Keratinocyte (primary cell): ENCODE results near the gene ANKRD13D. TPM values are rescaled to one million over a fixed set of nuclear protein-coding genes. Genes with fewer than 3 reads are reported as not detected.

Experiments
- DNase-seq: peaks from one replicate; pipeline ENCODE4 v3.0.0-alpha.2; 2011; ENCODE audit warnings: low read depth, missing footprints, low spot score
- FAIRE-seq: peaks from 2 replicates; lab custom pipeline; 2011; peaks lifted over from hg19 to GRCh38; lab: Jason Lieb, UNC
- H2AFZ ChIP-seq: 2 replicates; pipeline ENCODE4 v1.6.0; 2012; ENCODE audit warnings: low read length, control low read depth, inconsistent platforms; ENCODE audit not compliant: control insufficient read depth
- H3K27ac ChIP-seq: 2 replicates; pipeline ENCODE4 v1.5.1; 2011; ENCODE audit warnings: low read length; ENCODE audit not compliant: control insufficient read depth, insufficient read depth
- H3K27me3 ChIP-seq: 3 replicates; pipeline ENCODE4 v1.6.0; 2011; ENCODE audit warnings: low read length; ENCODE audit not compliant: control insufficient read depth, insufficient read depth; ENCODE audit errors: extremely low read depth
- H3K36me3 ChIP-seq, 2 experiments: 2 replicates in 1 of 2; 3 replicates in 1 of 2; pipeline ENCODE4 v1.5.1; 2011; ENCODE audit warnings: low read length in 2 of 2, mild to moderate bottlenecking in 1 of 2; ENCODE audit not compliant: control insufficient read depth in 2 of 2, insufficient read depth in 2 of 2; ENCODE audit errors: extremely low read depth in 1 of 2
- H3K4me1 ChIP-seq: 3 replicates; pipeline ENCODE4 v1.5.1; 2011; ENCODE audit warnings: low read length; ENCODE audit not compliant: control insufficient read depth, insufficient read depth; ENCODE audit errors: extremely low read depth
- H3K4me2 ChIP-seq: 3 replicates; pipeline ENCODE4 v1.6.0; 2011; ENCODE audit warnings: low read depth, low read length; ENCODE audit not compliant: control insufficient read depth, insufficient read depth; ENCODE audit errors: extremely low read depth
- H3K4me3 ChIP-seq, 3 experiments: fragments of 200-600 bp in 1 of 3; sonication (generic) in 1 of 3; 2 replicates in 2 of 3; 3 replicates in 1 of 3; pipeline ENCODE4 v1.5.1; 2011 to 2016; ENCODE audit warnings: low read length in 3 of 3, mild to moderate bottlenecking in 3 of 3, control low read depth in 2 of 3, inconsistent platforms in 1 of 3, low read depth in 1 of 3, mixed read lengths in 1 of 3, mixed run types in 1 of 3, moderate library complexity in 1 of 3; ENCODE audit not compliant: control insufficient read depth in 2 of 3, insufficient read depth in 2 of 3; ENCODE audit errors: extremely low read depth in 1 of 3
- H3K79me2 ChIP-seq: 2 replicates; pipeline ENCODE4 v1.6.0; 2012; ENCODE audit warnings: low read length; ENCODE audit not compliant: control insufficient read depth, insufficient read depth
- H3K9ac ChIP-seq: 3 replicates; pipeline ENCODE4 v1.6.0; 2011; ENCODE audit warnings: low read length; ENCODE audit not compliant: control insufficient read depth, insufficient read depth; ENCODE audit errors: extremely low read depth
- H3K9me1 ChIP-seq: 3 replicates; pipeline ENCODE4 v1.6.0; 2011; ENCODE audit warnings: low read length; ENCODE audit not compliant: control insufficient read depth, insufficient read depth; ENCODE audit errors: extremely low read depth
- H3K9me3 ChIP-seq: 2 replicates; pipeline ENCODE4 v1.5.1; 2012; ENCODE audit warnings: low read depth, low read length; ENCODE audit not compliant: control insufficient read depth
- H4K20me1 ChIP-seq: 3 replicates; pipeline ENCODE4 v1.6.0; 2011; ENCODE audit warnings: low read length; ENCODE audit not compliant: control insufficient read depth, insufficient read depth; ENCODE audit errors: extremely low read depth
- EZH2 ChIP-seq: IDR thresholded peaks from one replicate; pipeline ENCODE4 v1.6.1; 2012; ENCODE audit warnings: inconsistent platforms, mild to moderate bottlenecking, low read length, moderate library complexity
- dilution Hi-C: fragments of 300-500 bp; cut with MboI; formaldehyde crosslinking; loops from one replicate; pipeline ENCODE4 v1.7.0; 2020; ENCODE audit warnings: low sequenced_read_pairs; ENCODE audit not compliant: extremely low pct_ligation_motif_present
- polyA plus RNA-seq, 5 experiments: library from polyadenylated mRNA; depleted of rRNA in 3 of 5; stranded (reverse) in 3 of 5; stranded (forward) in 1 of 5; unstranded in 1 of 5; fragments of >200 nt; gene quantifications; 1 replicate in 1 of 5; 2 replicates in 3 of 5; 3 replicates in 1 of 5; pipeline versions ENCODE4 v1.2.1 to v1.2.3, GENCODE V29; 2011 to 2012; ENCODE audit warnings: missing spikeins in 2 of 5, low read depth in 1 of 5, low replicate concordance in 1 of 5
- TF ChIP-seq, protein P1 (sequence below), 3 experiments: IDR thresholded peaks in 1 of 3; conservative IDR thresholded peaks in 1 of 3; optimal IDR thresholded peaks in 1 of 3; 2 replicates in 2 of 3; 3 replicates in 1 of 3; pipeline versions ENCODE3 to v1.5.1; 2011; ENCODE audit warnings: low read length in 3 of 3, mild to moderate bottlenecking in 3 of 3, moderate library complexity in 2 of 3, control low read depth in 1 of 3, inconsistent platforms in 1 of 3; ENCODE audit not compliant: insufficient read depth in 2 of 3; ENCODE audit errors: extremely low read depth in 1 of 3

The ANKRD13D gene
- polyA plus RNA-seq, 1 donor (not counting 4 experiments of a cell fraction or from before 2014, with no cell fraction given) = 25.0 TPM

DNA sequence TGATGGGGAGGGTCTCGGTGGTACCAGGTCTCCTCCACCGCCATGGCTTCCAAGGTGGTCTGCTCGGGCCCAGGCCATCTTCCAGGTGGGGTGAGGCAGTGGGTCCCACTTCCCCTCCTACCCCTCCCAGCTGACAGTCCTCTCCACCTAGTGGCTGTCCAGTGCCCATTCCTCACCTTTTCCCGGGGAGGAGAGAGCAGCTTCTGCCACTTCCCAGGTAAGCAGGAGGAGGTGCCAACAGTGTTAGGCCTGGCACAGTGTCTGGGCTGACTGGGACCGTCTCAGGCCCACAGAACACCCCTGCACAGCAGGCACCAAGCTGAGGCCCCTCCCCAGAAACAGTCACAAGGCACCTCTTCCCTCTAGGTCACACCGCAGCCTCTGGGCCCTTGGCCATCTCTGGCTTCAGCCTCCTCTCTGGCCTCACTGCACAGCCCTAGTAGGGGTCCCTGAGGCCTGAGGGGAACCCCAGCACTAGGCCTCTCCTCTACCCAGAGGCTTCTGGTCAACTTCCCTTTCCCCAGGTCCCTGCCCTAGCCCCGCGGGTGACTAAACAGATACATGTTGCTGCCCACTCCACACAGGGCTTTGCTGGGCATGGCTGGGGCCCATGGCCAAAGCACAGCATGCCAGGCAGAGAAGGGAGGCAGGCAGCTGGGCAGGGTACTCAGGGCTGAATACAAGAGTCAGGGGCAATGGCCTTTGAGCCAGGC is 2.3 kb upstream of the ANKRD13D start:
- Histone ChIP-seq H3K4me2 (no peak overlapping the region), H3K79me2 (peaks cover 22% of the 10 kb centered on the region), H3K9me1 (no peaks in the 10 kb centered on the region), H3K27ac (no peak overlapping the region), H3K4me1 (peaks cover 18% of the 10 kb centered on the region), H3K27me3 (no peaks in the 10 kb centered on the region), H3K36me3 (peaks cover 34 to 40% of the 10 kb centered on the region in 2 experiments), H3K9me3 (no peaks in the 10 kb centered on the region), H3K4me3 (no peak overlapping the region), H2AFZ (no peak overlapping the region), H3K9ac (no peak overlapping the region), H4K20me1 (no peaks in the 10 kb centered on the region)
- FAIRE-seq = no peak
- dilution Hi-C loops = no loop called here
- no peak for TF ChIP-seq EZH2
- TF ChIP-seq, protein P1, sequence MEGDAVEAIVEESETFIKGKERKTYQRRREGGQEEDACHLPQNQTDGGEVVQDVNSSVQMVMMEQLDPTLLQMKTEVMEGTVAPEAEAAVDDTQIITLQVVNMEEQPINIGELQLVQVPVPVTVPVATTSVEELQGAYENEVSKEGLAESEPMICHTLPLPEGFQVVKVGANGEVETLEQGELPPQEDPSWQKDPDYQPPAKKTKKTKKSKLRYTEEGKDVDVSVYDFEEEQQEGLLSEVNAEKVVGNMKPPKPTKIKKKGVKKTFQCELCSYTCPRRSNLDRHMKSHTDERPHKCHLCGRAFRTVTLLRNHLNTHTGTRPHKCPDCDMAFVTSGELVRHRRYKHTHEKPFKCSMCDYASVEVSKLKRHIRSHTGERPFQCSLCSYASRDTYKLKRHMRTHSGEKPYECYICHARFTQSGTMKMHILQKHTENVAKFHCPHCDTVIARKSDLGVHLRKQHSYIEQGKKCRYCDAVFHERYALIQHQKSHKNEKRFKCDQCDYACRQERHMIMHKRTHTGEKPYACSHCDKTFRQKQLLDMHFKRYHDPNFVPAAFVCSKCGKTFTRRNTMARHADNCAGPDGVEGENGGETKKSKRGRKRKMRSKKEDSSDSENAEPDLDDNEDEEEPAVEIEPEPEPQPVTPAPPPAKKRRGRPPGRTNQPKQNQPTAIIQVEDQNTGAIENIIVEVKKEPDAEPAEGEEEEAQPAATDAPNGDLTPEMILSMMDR (optimal IDR thresholded peaks at IDR 0.05 in 1 of 3, IDR thresholded peaks at IDR 0.05 in 1 of 3, conservative IDR thresholded peaks at IDR 0.05 in 1 of 3; ENCODE audit: extremely low read depth in 1 of 3, insufficient read depth in 2 of 3, low read length in 3 of 3) = peak; percentile 12 to 22 (median 19)
- no peak for DNase-seq

DNA sequence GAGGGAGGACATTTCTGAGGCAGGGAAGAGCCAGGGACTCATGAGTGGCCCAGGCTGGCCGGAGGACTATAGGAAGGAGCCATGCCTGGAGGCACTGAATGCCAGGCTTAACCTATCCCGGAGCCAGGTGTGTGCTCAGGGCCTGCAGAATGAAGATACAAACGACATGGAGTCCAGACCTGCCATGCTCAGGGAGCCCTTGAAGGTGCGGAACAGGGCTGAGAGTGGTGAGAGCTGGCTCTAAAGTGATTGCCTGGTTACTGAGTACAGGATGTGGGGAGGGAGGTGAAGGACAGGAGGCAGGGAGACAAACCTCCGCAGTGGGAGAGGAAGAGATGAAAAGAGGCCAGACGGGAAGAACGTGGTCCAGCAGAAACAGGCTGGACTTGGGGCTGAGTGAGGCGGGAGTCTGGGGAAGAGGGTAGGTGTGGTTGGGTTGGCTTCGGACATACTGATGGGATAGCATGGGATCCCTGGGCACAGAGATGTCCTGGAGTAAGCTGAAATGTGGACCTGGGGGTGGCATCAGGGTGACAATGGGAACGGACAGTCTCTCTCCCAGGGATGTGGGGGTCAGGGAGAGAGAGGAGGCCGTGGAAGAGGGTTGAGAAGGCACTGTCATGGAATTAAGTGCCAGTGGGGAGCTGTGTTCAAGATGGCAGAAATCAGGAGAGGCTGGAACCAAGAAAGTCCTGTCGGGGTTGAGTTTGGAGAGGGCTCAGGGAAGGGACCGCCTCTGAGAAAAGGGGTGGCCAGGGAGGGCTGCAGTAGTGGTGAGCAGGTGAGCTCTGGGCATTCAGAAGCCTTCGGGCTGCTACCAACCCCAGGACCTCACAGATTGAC is 1.5 kb upstream of the ANKRD13D start:
- Histone ChIP-seq H3K36me3 (peaks cover 31 to 40% of the 10 kb centered on the region in 2 experiments), H3K27me3 (no peaks in the 10 kb centered on the region), H3K4me1 (peaks cover 24% of the 10 kb centered on the region), H3K9ac (peak overlapping the region; percentile 63), H3K9me3 (no peaks in the 10 kb centered on the region), H3K27ac (peak overlapping the region; percentile 67), H3K4me3 (peak overlapping the region in 1 of 3 experiments; percentile 1), H3K4me2 (peak overlapping the region; percentile 34), H3K9me1 (no peaks in the 10 kb centered on the region), H2AFZ (no peak overlapping the region), H3K79me2 (peaks cover 25% of the 10 kb centered on the region), H4K20me1 (no peaks in the 10 kb centered on the region)
- DNase-seq (no peak), FAIRE-seq (no peak)
- TF ChIP-seq EZH2 = no peak
- TF ChIP-seq, protein P1 (optimal IDR thresholded peaks at IDR 0.05 in 1 of 3, IDR thresholded peaks at IDR 0.05 in 1 of 3, conservative IDR thresholded peaks at IDR 0.05 in 1 of 3; ENCODE audit: extremely low read depth in 1 of 3, insufficient read depth in 2 of 3, low read length in 3 of 3) = no peak
- dilution Hi-C loops = no loop called here
